ENCODE measurements around the gene DNAH3.

Gene DNAH3

DNA sequence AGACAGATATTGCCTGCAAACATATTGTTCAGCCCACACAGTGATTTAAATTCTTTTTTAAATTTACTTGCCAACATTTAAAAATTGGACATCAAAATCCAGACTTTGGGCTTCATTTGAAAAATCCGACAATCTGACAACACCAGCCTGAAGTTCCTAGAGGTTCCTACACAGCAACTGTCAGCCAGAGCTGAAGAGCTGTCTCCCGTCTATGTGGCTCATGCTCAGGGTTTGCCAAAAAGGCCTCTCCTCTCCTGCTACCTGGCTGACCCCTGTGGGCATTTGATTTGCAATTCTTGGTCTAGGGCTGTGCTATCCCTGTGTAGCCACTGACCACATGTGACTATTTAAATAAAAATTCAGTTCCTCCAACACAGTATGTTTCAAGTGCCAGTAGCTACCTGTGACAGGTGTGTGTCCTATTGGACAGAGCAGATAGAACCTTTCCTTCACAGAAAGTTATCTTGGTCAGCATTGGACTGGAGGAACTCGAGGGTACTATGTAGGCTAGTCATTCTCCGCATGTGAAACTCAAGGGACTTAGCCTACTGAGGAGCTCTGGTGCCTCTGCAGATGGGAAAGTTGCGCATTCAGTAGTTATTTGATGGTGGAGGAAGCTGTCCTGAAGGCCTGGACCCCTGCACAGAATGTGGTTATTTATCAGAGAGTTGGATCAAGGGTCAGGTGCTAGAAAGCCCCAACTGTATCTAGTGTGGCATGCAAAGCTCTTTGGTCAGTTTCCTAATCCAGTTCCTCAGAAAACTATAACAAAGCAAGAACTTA is 247.3 kb downstream of the DNAH3 start:
- Histone ChIP-seq H3K27me3 (ENCODE audit: insufficient read depth, poor library complexity, severe bottlenecking) (no peaks in the 10 kb centered on the region), H3K27ac (replicated peaks) (peak overlapping the region; percentile 75), H3K4me3 (replicated peaks; ENCODE audit: insufficient read depth, low read length) (no peak overlapping the region)
- TF ChIP-seq SPI1 (IDR thresholded peaks at IDR 0.05; ENCODE audit: borderline replicate concordance, low read depth) (peak; percentile 15; the same call in 1 of the 2 replicates), GABPA (IDR thresholded peaks at IDR 0.05; ENCODE audit: low read depth) (no peak), POLR2AphosphoS5 (IDR thresholded peaks at IDR 0.05; ENCODE audit: low read depth) (no peak; the same call in 1 of the 2 replicates)
- DNase-seq (ENCODE audit: low read depth in 1 of 2, low spot score in 1 of 2) = peak in 1 of 2 experiments; percentile 65

- no peaks in the 10 kb centered on the region for H3K27me3 ChIP-seq (ENCODE audit: insufficient read depth, poor library complexity, severe bottlenecking)
- DNase-seq (ENCODE audit: low read depth in 1 of 2, low spot score in 1 of 2) = no peak
- peak overlapping the region; percentile 75 for H3K27ac ChIP-seq (replicated peaks)
- no peak overlapping the region for H3K4me3 ChIP-seq (replicated peaks; ENCODE audit: insufficient read depth, low read length)
- TF ChIP-seq, protein P1, sequence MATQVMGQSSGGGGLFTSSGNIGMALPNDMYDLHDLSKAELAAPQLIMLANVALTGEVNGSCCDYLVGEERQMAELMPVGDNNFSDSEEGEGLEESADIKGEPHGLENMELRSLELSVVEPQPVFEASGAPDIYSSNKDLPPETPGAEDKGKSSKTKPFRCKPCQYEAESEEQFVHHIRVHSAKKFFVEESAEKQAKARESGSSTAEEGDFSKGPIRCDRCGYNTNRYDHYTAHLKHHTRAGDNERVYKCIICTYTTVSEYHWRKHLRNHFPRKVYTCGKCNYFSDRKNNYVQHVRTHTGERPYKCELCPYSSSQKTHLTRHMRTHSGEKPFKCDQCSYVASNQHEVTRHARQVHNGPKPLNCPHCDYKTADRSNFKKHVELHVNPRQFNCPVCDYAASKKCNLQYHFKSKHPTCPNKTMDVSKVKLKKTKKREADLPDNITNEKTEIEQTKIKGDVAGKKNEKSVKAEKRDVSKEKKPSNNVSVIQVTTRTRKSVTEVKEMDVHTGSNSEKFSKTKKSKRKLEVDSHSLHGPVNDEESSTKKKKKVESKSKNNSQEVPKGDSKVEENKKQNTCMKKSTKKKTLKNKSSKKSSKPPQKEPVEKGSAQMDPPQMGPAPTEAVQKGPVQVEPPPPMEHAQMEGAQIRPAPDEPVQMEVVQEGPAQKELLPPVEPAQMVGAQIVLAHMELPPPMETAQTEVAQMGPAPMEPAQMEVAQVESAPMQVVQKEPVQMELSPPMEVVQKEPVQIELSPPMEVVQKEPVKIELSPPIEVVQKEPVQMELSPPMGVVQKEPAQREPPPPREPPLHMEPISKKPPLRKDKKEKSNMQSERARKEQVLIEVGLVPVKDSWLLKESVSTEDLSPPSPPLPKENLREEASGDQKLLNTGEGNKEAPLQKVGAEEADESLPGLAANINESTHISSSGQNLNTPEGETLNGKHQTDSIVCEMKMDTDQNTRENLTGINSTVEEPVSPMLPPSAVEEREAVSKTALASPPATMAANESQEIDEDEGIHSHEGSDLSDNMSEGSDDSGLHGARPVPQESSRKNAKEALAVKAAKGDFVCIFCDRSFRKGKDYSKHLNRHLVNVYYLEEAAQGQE (IDR thresholded peaks at IDR 0.05; ENCODE audit: insufficient replicate concordance, low read depth) = no peak
- TF ChIP-seq, protein P2, sequence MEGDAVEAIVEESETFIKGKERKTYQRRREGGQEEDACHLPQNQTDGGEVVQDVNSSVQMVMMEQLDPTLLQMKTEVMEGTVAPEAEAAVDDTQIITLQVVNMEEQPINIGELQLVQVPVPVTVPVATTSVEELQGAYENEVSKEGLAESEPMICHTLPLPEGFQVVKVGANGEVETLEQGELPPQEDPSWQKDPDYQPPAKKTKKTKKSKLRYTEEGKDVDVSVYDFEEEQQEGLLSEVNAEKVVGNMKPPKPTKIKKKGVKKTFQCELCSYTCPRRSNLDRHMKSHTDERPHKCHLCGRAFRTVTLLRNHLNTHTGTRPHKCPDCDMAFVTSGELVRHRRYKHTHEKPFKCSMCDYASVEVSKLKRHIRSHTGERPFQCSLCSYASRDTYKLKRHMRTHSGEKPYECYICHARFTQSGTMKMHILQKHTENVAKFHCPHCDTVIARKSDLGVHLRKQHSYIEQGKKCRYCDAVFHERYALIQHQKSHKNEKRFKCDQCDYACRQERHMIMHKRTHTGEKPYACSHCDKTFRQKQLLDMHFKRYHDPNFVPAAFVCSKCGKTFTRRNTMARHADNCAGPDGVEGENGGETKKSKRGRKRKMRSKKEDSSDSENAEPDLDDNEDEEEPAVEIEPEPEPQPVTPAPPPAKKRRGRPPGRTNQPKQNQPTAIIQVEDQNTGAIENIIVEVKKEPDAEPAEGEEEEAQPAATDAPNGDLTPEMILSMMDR (IDR thresholded peaks at IDR 0.05; ENCODE audit: insufficient read depth, low read length) = no peak
- TF ChIP-seq POLR2AphosphoS5 (IDR thresholded peaks at IDR 0.05; ENCODE audit: low read depth) = no peak
- TF ChIP-seq SPI1 (IDR thresholded peaks at IDR 0.05; ENCODE audit: borderline replicate concordance, low read depth) = no peak
Observed at GRCh38 chr16:20902426-20902825, 248.2 kb downstream of the DNAH3 start.

- peak overlapping the region; percentile 97 for H3K27ac ChIP-seq (replicated peaks)
- peak in 1 of 2 experiments; percentile 76 for DNase-seq (ENCODE audit: low read depth in 1 of 2, low spot score in 1 of 2)
- TF ChIP-seq, protein P1 (IDR thresholded peaks at IDR 0.05; ENCODE audit: insufficient replicate concordance, low read depth) = no peak
- TF ChIP-seq, protein P2 (IDR thresholded peaks at IDR 0.05; ENCODE audit: insufficient read depth, low read length) = no peak
- TF ChIP-seq POLR2AphosphoS5 (IDR thresholded peaks at IDR 0.05; ENCODE audit: low read depth) (peak; percentile 34; the same call in 1 of the 2 replicates), SPI1 (IDR thresholded peaks at IDR 0.05; ENCODE audit: borderline replicate concordance, low read depth) (peak; percentile 75), GABPA (IDR thresholded peaks at IDR 0.05; ENCODE audit: low read depth) (no peak)
- H3K27me3 ChIP-seq (ENCODE audit: insufficient read depth, poor library complexity, severe bottlenecking) = no peaks in the 10 kb centered on the region
- peak overlapping the region; percentile 90 for H3K4me3 ChIP-seq (replicated peaks; ENCODE audit: insufficient read depth, low read length)
Observed at GRCh38 chr16:20901436-20902112, 249.1 kb downstream of the DNAH3 start.

GRCh38 chr16:20901068-20901435 is 249.6 kb downstream of the DNAH3 start:
- TF ChIP-seq, protein P2 (IDR thresholded peaks at IDR 0.05; ENCODE audit: insufficient read depth, low read length) = no peak
- TF ChIP-seq POLR2AphosphoS5 (IDR thresholded peaks at IDR 0.05; ENCODE audit: low read depth) = 0 out of 2 replicates have a peak, but pooled peaks have one; percentile 1
- Histone ChIP-seq H3K27ac (replicated peaks) (peak overlapping the region; percentile 97), H3K27me3 (ENCODE audit: insufficient read depth, poor library complexity, severe bottlenecking) (no peaks in the 10 kb centered on the region), H3K4me3 (replicated peaks; ENCODE audit: insufficient read depth, low read length) (peak overlapping the region; percentile 90)
- no peak for DNase-seq (ENCODE audit: low read depth in 1 of 2, low spot score in 1 of 2)

All from HL-60 (cell line).